Adrenal gland (tissue), 12 donors: Measurements from ENCODE around the gene ADGRF4. TPM values are rescaled to one million over a fixed set of nuclear protein-coding genes. Genes with fewer than 3 reads are reported as not detected.
A peak's percentile ranks its signal among the peaks of the same experiment; 100 is the strongest.

Experiments
- DNase-seq, 7 donors: peaks; one replicate each; pipeline ENCODE4 v3.0.0-alpha.2; 2019 to 2020
- H3K27ac ChIP-seq, 5 donors: fragments of 200-600 bp; sonication (generic) in 4 of 5; 1 replicate in 3 of 5; 2 replicates in 2 of 5; pipeline versions ENCODE4 v1.5.1 to v1.8.0; 2016 to 2020; ENCODE audit warnings: mild to moderate bottlenecking in 1 of 5
- H3K27me3 ChIP-seq: fragments of 200-600 bp; 2 replicates; pipeline ENCODE4 v1.8.0; 2021
- H3K36me3 ChIP-seq, 2 donors: fragments of 200-600 bp; replicated peaks in 1 of 2; 1 replicate in 1 of 2; 2 replicates in 1 of 2; pipeline versions ENCODE4 v1.5.1 to v1.8.0; 2018 to 2022
- H3K4me1 ChIP-seq, 2 donors: fragments of 200-600 bp; replicated peaks in 1 of 2; 1 replicate in 1 of 2; 2 replicates in 1 of 2; pipeline versions ENCODE4 v1.5.1 to v1.8.0; 2018 to 2021
- H3K4me3 ChIP-seq, 4 donors: fragments of 200-600 bp; sonication (generic) in 3 of 4; one replicate each; pipeline ENCODE4 v1.5.1; 2016 to 2018
- H3K9me3 ChIP-seq, 3 donors: fragments of 200-600 bp; sonication (generic) in 1 of 3; replicated peaks in 1 of 3; 1 replicate in 2 of 3; 2 replicates in 1 of 3; pipeline versions ENCODE4 v1.5.1 to v1.8.0; 2016 to 2021
- POLR2A ChIP-seq, 2 donors: fragments of 450-650 bp; IDR thresholded peaks; one replicate each; pipeline ENCODE4 v1.6.1; 2017; ENCODE audit warnings: antibody characterized with exemption in 2 of 2, mild to moderate bottlenecking in 2 of 2, moderate library complexity in 1 of 2
- WGBS, 4 donors: extraction: QIAGEN DNeasy Blood & Tissue Kit in 2 of 4; methylation state at CpG; one replicate each; pipeline versions ENCODE4 v1.1.5 to v1.1.7; 2013 to 2017; 5-methylcytosine and 5-hydroxymethylcytosine counted together
- intact Hi-C, 2 donors: fragments of 100-400 bp; cut with DNase I; formaldehyde crosslinking; loops; one replicate each; pipeline versions ENCODE4 v1.14.1 to v1.15.0; 2022 to 2023
- polyA plus RNA-seq, 3 donors: library from polyadenylated mRNA; stranded (reverse); fragments of 200-250 nt in 2 of 3; fragments of 350-450 nt in 1 of 3; fragmentation: Illumina TruSeq in 1 of 3; extraction: RNeasy Lipid Tissue Mini Kit (QIAGEN cat#74804) in 1 of 3; gene quantifications; one replicate each; pipeline ENCODE4 v1.2.3, GENCODE V29; 2013 to 2014
- total RNA-seq, 9 donors: library from RNA; depleted of rRNA in 4 of 9; stranded (reverse); fragments of >200 nt in 4 of 9; fragments of 120-200 nt in 1 of 9; fragmentation: NEBNext Ultra II Directional in 1 of 9; extraction: Animal tissue kit (Norgen Biotek cat#: 25700) in 1 of 9; gene quantifications; one replicate each; pipeline versions ENCODE4 v1.1.0 to v1.2.4, GENCODE V29; 2013 to 2023
- TF ChIP-seq, protein P1 (sequence below), 6 experiments: fragments of 450-650 bp in 4 of 6; fragments of 200-600 bp in 2 of 6; sonication (generic) in 1 of 6; IDR thresholded peaks; 1 replicate in 5 of 6; 2 replicates in 1 of 6; pipeline versions ENCODE4 v1.5.1 to v1.8.0; 2016 to 2021; ENCODE audit warnings: antibody characterized with exemption in 6 of 6, mild to moderate bottlenecking in 2 of 6, moderate library complexity in 1 of 6
- donor health status: healthy with polysubstance abuse.
- donor health status: Bipolar disorder and iron deficiency.
- donor health status: DM: yes; HTN: yes; CAD: no.
- donor health status: DM: no; HTN: no; CAD: no.
- donor health status: DM: no; HTN: no; CAD: no.
- donor health status: DM: yes; HTN: yes; CAD: no.

ADGRF4 gene
- total and polyA plus RNA-seq, 12 donors = 0.26 to 8.2 (median 0.72) TPM; not detected in 1

DNA sequence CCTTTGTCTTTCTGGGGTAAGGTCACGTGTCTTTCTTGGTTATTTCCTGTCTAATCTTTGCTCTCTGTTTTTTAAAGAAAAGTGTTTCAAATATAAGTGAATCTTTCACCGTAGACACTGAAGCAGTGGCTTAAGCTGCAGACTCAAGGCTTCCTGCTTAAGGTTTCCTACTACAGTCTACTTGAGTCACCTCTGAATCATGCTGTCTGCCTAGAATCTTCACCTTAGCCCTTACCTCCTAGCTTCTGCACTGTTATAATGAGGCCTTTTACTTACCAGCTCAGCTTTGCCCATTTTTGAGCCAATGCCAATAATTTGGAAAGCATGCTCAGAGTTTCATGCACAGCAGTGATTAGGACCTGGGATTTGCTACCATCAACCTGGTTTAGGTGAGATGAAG lies 30.6 kb downstream of the ADGRF4 start:
- H3K4me3 ChIP-seq = no peak overlapping the region
- no peak overlapping the region for H3K27ac ChIP-seq
- H3K27me3 ChIP-seq = no peaks in the 10 kb centered on the region
- TF ChIP-seq, protein P1, sequence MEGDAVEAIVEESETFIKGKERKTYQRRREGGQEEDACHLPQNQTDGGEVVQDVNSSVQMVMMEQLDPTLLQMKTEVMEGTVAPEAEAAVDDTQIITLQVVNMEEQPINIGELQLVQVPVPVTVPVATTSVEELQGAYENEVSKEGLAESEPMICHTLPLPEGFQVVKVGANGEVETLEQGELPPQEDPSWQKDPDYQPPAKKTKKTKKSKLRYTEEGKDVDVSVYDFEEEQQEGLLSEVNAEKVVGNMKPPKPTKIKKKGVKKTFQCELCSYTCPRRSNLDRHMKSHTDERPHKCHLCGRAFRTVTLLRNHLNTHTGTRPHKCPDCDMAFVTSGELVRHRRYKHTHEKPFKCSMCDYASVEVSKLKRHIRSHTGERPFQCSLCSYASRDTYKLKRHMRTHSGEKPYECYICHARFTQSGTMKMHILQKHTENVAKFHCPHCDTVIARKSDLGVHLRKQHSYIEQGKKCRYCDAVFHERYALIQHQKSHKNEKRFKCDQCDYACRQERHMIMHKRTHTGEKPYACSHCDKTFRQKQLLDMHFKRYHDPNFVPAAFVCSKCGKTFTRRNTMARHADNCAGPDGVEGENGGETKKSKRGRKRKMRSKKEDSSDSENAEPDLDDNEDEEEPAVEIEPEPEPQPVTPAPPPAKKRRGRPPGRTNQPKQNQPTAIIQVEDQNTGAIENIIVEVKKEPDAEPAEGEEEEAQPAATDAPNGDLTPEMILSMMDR (IDR thresholded peaks at IDR 0.05) = no peak
- TF ChIP-seq POLR2A (IDR thresholded peaks at IDR 0.05) = no peak
- H3K4me1 ChIP-seq = no peaks in the 10 kb centered on the region
- H3K36me3 ChIP-seq = no peaks in the 10 kb centered on the region
- intact Hi-C loops = no loop called here
- no peaks in the 10 kb centered on the region for H3K9me3 ChIP-seq
- WGBS, 4 donors = 27 to 46% (median 33%) methylated on average over 2 of the region's 2 CpGs
- DNase-seq = no peak

DNA sequence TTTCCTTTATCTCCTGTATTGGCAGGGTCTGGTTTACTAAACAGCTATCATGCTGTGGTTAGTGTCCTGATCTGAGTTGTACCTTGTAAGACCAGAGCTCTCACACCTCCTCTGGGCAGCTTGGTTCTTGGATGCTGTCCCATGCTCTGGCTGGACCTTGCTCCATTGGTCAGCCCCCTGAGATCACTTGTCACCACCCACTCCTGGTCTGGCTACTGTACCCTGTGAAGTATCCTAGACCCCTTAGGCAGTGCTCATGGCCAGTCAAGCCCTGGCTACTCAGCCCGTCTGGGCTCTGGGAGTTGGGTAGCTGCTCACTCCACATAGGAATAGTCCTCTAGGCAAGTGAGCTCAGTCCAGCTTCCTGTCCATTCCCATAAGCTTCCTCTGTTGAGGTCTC lies 31.1 kb downstream of the ADGRF4 start:
- Histone ChIP-seq H3K27me3 (no peaks in the 10 kb centered on the region), H3K4me3 (no peak overlapping the region), H3K27ac (no peak overlapping the region), H3K9me3 (no peaks in the 10 kb centered on the region), H3K4me1 (no peaks in the 10 kb centered on the region), H3K36me3 (no peaks in the 10 kb centered on the region)
- 70 to 94% (median 82%) methylated on average over 1 of the region's 1 CpG; no CpG with 5 or more reads in 1 of the 4 donors for WGBS, 4 donors
- intact Hi-C loops = no loop called here
- no peak for DNase-seq
- TF ChIP-seq, protein P1 (IDR thresholded peaks at IDR 0.05) = no peak
- TF ChIP-seq POLR2A (IDR thresholded peaks at IDR 0.05) = no peak

DNA sequence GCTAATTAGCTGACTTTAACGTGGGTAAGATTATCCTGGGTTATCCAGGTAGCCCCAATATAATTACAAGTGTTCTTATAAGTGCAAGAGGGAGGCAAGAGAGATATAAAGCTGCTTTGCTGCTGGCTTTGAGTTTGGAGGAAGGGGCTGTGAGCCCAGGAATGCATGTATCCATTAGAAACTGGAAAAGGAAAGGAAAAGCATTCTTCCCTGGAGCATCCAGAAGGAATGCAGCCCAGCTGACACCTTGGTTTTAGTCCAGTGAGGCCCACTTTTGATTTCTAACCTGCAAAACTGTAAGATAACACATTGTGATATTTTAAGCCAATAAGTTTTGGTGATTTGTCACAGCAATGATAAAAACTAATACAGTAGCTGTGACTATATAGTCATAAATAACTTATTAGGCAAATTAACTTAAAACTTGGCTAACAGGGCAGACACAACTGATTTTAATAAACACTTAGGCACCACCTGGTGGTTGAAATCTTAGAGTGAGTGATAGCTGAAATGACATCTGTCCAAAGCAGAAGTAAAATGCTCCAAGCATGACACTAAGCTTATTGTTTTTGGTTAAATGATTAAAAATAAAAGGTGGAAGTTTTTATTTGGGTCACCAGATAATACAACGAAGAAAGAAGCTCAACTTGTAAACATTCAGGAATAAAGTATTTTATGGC lies 35.6 kb downstream of the ADGRF4 start:
- no peak overlapping the region for H3K4me3 ChIP-seq
- H3K27me3 ChIP-seq = no peaks in the 10 kb centered on the region
- H3K36me3 ChIP-seq = no peaks in the 10 kb centered on the region
- intact Hi-C loops = no loop called here
- no peak overlapping the region for H3K27ac ChIP-seq
- H3K9me3 ChIP-seq = no peaks in the 10 kb centered on the region
- TF ChIP-seq, protein P1 (IDR thresholded peaks at IDR 0.05) = peak in 5 of 6 experiments; percentile 28 to 53 (median 46)
- no peak for TF ChIP-seq POLR2A (IDR thresholded peaks at IDR 0.05)
- WGBS, 4 donors = 33 to 42% (median 34%) methylated on average over 2 of the region's 2 CpGs
- H3K4me1 ChIP-seq = no peaks in the 10 kb centered on the region
- peak in 1 of 7 donors; percentile 4 for DNase-seq

- 48 to 61% (median 58%) methylated on average over 4 of the region's 4 CpGs for WGBS, 4 donors
- Histone ChIP-seq H3K9me3 (no peaks in the 10 kb centered on the region), H3K4me1 (no peaks in the 10 kb centered on the region), H3K4me3 (no peak overlapping the region), H3K27me3 (no peaks in the 10 kb centered on the region), H3K36me3 (no peaks in the 10 kb centered on the region), H3K27ac (no peak overlapping the region)
- intact Hi-C loops = no loop called here
- TF ChIP-seq, protein P1 (IDR thresholded peaks at IDR 0.05) = no peak
- TF ChIP-seq POLR2A (IDR thresholded peaks at IDR 0.05) = no peak
- DNase-seq = no peak
Measured at GRCh38 chr6:47734831-47735481, 36.6 kb downstream of the ADGRF4 start.
